ENCODE data around the gene PUS7.
"Not testable (repeated sequence)": the region's sequence is repeated elsewhere in the genome, so short reads cannot be mapped to it uniquely, and the experiment has no call there.

Gene PUS7

DNA sequence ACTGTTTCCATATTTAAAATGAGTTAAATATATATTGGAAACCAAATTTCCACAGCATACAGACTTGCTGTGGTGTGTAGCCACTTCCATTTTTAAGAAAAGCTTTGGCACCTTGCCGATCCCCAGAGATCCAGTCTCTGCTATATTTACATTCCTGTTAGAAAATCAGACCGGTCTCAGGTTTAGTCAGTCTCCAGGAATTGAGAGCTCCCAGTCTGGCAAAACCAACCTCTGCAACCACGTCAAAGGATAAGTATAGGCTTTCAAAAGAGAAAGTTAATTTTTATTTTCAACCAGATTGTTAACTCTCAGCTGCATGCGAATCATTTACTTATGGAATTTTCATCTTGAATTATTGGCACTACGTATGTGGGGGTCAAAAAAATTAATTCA is 28.2 kb downstream of the PUS7 start:
- peak; percentile 16 for DNase-seq

DNA sequence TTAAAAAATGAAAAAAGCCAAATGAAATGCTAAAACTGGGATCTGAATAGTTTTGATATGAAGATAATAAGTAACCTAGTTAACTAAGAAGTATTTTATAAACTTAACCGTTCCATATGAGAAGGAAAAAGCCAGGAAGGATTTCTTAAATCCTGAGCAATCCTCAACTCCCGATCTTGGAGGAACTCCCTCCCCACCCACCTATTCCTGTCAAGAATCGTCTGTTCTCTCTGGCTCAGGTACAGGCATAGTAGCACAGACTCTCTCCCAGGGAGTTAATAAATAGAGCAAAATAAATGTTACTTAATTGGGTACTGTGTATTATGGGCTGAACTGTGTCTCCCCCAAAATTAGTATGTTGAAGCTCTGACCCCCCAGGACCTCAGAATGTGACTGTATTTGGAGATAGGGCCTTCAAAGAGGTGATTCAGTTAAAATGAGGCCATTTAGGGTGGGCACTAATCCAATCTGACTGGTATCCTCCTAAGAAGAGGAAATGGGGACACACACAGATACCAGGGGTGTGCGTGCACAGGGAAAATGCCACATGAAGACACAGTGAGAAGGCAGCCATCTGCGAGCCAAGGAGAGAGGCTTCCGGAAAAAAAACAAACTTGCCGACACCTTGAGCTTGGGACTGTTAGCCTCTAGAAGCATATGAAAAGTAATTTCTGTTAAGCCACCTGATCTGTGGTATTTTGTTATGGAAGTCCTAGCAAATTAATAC is 28.7 kb downstream of the PUS7 start:
- no peak for DNase-seq

- no peak for DNase-seq
Measured at GRCh38 chr7:105489409-105489808, 32.7 kb downstream of the PUS7 start.

DNA sequence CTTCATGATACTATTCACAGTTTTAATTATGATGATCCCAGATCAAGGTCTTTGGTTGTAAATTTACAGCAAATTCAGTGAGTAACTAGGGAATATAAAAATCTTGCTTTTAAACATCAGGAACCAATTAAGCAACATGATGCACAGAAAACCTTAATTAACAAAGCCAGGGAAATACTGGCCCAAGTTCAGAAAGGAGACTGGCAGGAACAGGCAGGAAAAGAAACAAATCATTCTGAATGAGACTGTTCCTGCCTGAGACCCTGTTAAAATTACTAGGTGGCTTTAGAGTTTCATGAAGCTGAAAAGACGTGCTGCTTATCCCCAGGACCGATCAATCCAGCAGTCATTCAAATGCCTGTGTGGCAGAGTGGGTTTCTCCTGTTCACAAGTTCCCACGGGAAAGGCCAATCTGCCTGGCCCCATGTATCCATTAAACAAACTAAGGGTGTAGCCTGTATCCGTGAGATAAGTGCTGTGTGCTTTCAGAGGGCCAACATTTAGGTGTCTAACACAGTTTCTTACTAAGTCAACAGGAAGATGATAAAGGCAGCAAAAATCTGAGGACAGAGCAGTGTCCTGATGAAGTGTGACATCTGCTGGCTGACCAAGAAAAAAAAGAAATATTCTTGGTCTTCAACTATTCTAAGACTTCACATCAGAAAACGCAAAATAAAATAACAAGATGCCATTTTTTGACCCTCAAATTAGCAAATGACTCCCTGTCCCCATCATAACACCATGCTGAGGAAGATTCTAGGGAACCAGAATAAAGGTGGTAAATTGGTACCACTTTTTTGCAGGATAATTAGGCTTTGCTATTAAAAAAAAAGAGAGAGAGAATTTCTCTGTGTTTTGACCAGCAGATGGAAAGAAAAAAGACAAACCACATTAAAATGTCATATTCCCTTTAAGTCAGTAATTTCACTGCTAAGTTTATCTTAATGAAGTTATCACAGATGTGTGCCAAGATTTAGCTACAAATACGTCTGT is 34.2 kb downstream of the PUS7 start:
- peak; percentile 65 for DNase-seq

- no peak for DNase-seq
Measured at GRCh38 chr7:105480931-105481330, 41.1 kb downstream of the PUS7 start.

DNA sequence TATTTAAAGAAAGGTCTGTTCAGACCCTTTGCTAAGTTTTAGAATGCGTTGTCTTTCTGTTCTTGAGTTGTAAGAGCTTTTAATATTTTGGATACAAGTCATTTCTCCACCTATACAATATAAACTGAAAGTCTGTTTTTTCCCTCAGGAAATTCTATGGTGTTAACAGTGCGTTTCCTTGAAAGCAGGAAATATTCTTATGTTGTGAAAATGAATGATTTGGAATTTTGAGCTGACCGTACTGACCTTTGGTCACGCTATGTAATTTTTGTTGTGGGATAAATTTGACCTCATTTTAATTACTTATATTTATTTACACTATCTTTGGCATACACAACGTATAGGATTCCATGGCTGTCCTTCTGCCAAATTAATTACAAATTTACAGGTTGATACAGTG is 43.5 kb downstream of the PUS7 start:
- DNase-seq, result no peak

DNA sequence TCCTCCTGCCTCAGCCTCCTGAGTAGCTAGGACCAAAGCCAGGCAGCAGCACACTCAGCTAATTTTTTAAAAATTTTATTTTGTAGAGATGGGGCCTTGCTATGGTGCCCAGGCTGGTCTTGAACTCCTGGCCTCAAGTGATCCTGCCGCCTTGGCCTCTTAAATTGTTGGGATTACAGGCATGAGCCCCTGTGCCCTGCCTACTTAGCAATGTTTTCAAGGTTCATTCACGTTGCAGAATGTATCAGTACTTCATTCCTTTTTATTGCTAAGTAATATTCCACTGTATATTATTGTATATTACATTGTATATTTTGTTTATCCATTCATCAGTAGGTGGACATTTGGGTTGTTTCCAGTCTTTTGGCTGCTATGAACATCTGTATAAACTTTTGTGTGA is 44.2 kb downstream of the PUS7 start:
- DNase-seq, result no peak

DNA sequence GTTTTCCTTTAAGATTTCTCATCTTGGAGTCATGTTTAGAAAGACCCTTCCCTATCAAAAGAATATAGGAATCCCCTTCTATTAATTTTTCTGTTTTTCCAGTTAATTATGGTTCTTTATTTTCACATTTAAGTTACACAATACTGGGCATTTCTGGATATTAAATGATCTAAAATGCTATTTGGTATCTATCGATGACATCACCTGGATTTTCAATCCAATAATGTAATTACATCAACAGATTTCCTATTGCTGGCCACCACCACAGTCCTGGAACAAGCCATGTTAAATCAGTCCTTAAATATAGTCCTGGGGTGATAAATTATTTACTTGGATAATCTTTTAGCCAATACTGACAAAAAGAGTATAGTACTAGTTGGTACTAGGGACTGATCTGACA is 48.0 kb downstream of the PUS7 start:
- DNase-seq, result no peak

GRCh38 chr7:105473163-105473562 is 48.9 kb downstream of the PUS7 start:
- no peak for DNase-seq

- DNase-seq, result no peak
Measured at GRCh38 chr7:105470846-105471245, 51.2 kb downstream of the PUS7 start.

DNA sequence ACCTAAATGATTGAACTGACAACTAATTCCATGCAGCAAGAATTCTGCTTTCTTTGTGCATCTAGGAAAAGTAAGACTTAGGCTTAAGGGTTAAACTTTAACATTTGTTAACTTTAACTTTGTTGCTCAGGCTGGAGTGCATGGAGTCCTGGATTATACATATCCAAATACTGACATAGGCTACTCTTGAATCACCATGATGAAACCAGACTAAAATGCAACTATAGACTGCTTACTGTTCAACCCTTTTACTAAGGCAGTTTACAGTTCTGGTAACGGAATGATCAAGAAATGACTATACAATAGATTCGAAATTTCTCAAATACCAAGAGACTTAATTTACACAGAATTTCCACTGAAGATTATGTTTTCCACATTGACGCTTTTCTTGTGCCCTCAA is 52.0 kb downstream of the PUS7 start:
- no peak for DNase-seq

- DNase-seq, result no peak
Measured at GRCh38 chr7:105462765-105463420, 59.2 kb downstream of the PUS7 start.

DNA sequence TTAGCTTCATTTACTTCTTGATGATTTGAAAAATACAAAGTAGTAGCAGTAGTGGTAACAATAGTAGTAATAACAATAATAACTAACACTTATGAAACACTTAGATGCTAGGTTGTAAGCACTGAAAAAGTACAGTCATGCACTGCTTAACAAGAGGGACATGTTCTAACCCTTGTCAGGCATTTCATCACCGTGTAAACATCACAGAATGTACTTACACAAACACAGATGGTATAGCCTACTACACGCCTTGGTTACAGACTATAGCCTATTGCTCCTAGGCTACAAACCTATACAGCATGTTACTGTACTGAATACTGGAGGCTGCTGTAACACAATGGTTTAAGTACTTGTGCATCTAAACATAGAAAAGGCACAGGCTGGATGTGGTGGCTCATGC is 60.6 kb downstream of the PUS7 start:
- DNase-seq, result no peak

GRCh38 chr7:105457619-105458225 is 64.3 kb downstream of the PUS7 start:
- no peak for DNase-seq

DNA sequence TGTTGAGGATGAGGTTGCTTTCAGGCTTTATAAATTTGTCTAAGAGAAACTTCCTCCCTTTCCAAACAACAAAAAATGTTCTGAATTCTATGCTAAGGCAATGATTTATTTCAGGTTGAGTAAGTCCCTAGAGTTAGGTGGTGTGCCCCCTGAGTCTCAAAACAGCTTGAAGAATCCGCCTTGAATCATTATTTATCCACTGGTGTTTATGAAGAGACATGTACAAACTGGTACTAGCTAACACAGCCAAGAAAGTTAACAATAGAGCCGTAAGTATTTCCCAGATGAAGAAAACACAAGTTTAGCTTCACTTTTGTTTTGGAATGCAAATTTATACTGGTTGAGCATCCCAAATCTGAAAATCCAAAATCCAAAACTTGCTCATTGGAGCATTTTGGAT is 67.2 kb downstream of the PUS7 start:
- DNase-seq, result peak; percentile 7

DNA sequence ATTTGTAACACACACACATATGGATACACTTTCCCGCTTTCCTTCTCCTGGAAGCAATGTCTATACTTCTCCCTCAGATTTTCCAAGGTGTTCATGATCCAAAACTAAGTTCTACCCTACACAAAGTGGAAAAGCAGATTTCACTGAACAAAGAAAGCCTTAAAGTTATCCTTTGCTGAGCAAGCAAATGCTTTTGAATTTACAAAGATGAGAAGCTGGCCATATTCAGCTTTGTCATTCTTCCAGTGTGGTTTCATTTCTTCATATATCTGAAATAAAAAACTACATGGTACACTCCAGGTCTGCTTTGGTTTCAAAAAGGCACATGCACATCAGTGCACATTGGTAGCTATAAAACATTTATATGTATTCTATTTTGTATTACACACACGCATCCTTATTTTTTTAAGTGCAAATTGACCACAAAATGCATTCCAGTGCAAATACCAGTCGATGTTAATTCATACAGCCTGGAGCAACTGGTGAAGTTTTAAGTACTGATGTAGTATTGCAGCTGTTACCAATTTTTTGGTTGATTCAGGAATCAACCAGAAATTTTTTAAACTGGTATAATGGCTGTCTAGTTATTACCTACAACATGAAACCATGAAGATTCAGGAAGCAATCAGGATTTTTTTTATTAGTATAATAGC is 67.8 kb downstream of the PUS7 start:
- DNase-seq, result peak; percentile 42

GRCh38 chr7:105452085-105452484 is 70.0 kb downstream of the PUS7 start:
- DNase-seq, result peak; percentile 34

DNA sequence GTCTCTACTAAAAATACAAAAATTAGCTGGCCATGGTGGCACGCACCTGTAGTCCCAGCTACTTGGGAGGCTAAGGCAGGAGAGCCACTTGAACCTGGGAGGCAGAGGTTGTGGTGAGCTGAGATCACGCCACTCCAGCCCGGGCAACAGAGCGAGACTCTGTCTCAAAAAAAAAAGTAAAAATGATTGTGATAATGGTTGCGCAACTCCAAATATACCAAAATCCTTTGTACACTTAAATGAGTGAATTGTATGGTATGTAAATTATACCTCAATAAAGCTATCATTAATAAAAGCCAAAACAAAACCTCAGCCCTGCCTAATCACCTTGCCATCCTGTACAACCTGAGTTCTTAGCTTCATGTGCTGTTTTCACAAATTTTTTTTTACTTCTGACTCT is 71.2 kb downstream of the PUS7 start:
- not testable (repeated sequence) for DNase-seq

DNA sequence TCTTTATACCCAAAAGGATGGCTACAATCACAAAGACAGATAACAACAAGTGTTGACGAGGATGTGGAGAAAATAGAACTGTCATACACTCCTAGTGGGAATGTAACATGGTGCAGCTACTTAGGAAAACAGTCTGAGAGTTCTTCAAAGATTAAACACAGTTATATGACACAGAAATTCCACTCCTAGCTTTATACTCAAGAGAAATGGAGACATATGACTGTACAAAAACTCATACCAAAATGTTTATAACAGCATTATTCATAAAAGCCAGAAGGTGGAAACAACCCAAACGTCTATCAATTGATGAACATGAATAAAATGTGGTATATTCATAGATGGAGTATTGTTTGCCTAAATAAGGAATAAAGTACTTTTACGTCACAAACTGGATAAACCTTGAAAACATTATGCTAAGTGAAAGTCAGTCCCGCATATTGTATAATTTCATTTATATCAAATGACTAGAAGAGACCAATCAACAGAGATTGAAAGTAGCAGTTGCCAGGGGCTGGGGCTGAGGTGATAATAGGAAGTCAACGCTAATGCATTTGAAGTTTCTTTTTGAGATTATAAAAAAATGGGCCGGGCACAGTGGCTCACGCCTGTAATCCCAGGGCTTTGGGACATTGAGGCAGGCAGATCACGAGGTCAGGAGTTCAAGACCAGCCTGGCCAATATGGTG is 71.8 kb downstream of the PUS7 start:
- no peak for DNase-seq

- no peak for DNase-seq
Measured at GRCh38 chr7:105448181-105448580, 73.9 kb downstream of the PUS7 start.

DNA sequence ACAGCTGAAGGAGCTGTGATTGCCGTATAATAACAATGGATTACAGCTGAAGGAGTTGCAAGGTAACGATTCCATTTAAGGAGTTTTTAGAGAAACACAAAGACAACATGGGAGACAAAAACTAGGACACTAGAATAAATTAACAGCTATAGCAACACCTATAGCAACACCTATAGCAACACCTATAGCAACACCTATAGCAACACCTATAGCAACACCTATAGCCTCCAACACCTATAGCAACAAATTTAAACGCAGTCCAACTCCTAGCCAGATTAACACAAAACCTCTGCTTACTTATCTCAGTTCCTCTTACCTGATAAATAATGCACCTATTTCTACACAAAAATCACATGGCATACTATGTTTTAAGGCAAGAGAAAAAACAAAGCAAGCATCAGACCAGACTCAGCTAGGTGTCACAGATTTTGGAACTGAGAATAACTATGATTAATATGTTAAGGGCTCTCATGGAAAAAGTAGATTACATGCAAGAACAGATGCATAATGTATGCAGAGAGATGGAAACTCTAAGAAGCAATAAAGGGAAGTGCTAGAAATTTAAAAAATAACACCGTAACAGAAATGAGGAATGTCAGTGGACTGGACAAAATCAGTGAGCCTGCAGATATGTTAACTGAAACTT is 77.6 kb downstream of the PUS7 start:
- peak; percentile 30 for DNase-seq
